NCI-H1436 treated with DMSO at 0.1 percent for 48 hours (cell line): ENCODE results near the gene APOO.
A peak's percentile ranks its signal among the peaks of the same experiment; 100 is the strongest.
"Not testable (repeated sequence)": the region's sequence is repeated elsewhere in the genome, so short reads cannot be mapped to it uniquely, and the experiment has no call there.

ENCODE experiments used
- DNase-seq: peaks from one replicate; lab custom pipeline; 2025; lab: John Stamatoyannopoulos, UW

Gene APOO

GRCh38 chrX:23902419-23902818, 5.3 kb downstream of the APOO start:
- DNase-seq = no peak

GRCh38 chrX:23901805-23902204, 5.9 kb downstream of the APOO start:
- peak; percentile 19 for DNase-seq

- DNase-seq = no peak
Observed at GRCh38 chrX:23901060-23901459, 6.7 kb downstream of the APOO start.

- DNase-seq = no peak
Observed at GRCh38 chrX:23900220-23900797, 7.4 kb downstream of the APOO start.

- no peak for DNase-seq
Observed at GRCh38 chrX:23898412-23898959, 9.3 kb downstream of the APOO start.

GRCh38 chrX:23896981-23897380, 10.8 kb downstream of the APOO start:
- no peak for DNase-seq

- not testable (repeated sequence) for DNase-seq
Observed at GRCh38 chrX:23896539-23896938, 11.2 kb downstream of the APOO start.

- not testable (repeated sequence) for DNase-seq
Observed at GRCh38 chrX:23894993-23895392, 12.7 kb downstream of the APOO start.

- no peak for DNase-seq
Observed at GRCh38 chrX:23890933-23891332, 16.8 kb downstream of the APOO start.

GRCh38 chrX:23888887-23889501, 18.7 kb downstream of the APOO start:
- no peak for DNase-seq

GRCh38 chrX:23887918-23888317, 19.8 kb downstream of the APOO start:
- no peak for DNase-seq

GRCh38 chrX:23887451-23887850, 20.3 kb downstream of the APOO start:
- DNase-seq = no peak

GRCh38 chrX:23885803-23886202, 21.9 kb downstream of the APOO start:
- no peak for DNase-seq

- no peak for DNase-seq
Observed at GRCh38 chrX:23884427-23885024, 23.2 kb downstream of the APOO start.

- no peak for DNase-seq
Observed at GRCh38 chrX:23883737-23884354, 23.9 kb downstream of the APOO start.

- DNase-seq = no peak
Observed at GRCh38 chrX:23879380-23880090, 28.2 kb downstream of the APOO start.

GRCh38 chrX:23871905-23872546, 35.7 kb downstream of the APOO start:
- DNase-seq = no peak

GRCh38 chrX:23870041-23870440, 37.7 kb downstream of the APOO start:
- no peak for DNase-seq

GRCh38 chrX:23864742-23865326, 42.9 kb downstream of the APOO start:
- no peak for DNase-seq

GRCh38 chrX:23861952-23862351, 45.8 kb downstream of the APOO start:
- not testable (repeated sequence) for DNase-seq

GRCh38 chrX:23861215-23861896, 46.4 kb downstream of the APOO start:
- no peak for DNase-seq
